H9 (cell line): Measurements from ENCODE around the gene PPP1R12A. TPM values are rescaled to one million over a fixed set of nuclear protein-coding genes. Genes with fewer than 3 reads are reported as not detected.

Experiments used
- DNase-seq: peaks from one replicate; pipeline ENCODE4 v3.0.0-alpha.2; 2017
- H2AFZ ChIP-seq: one replicate; pipeline ENCODE4 v1.6.1; 2013; ENCODE audit warnings: mild to moderate bottlenecking, low read length, control low read depth, moderate library complexity
- H2AK5ac ChIP-seq: 2 replicates; pipeline ENCODE4 v1.6.1; 2013; ENCODE audit warnings: low read length, control low read depth, mixed read lengths; ENCODE audit not compliant: insufficient read length
- H2BK120ac ChIP-seq: one replicate; pipeline ENCODE4 v1.6.1; 2013; ENCODE audit warnings: low read depth, mild to moderate bottlenecking, low read length, control low read depth, inconsistent platforms; ENCODE audit not compliant: poor library complexity, severe bottlenecking
- H2BK12ac ChIP-seq: 2 replicates; pipeline ENCODE4 v1.6.1; 2013; ENCODE audit warnings: low read length, control low read depth, mixed read lengths, low read depth; ENCODE audit not compliant: insufficient read length
- H2BK15ac ChIP-seq: 2 replicates; pipeline ENCODE4 v1.6.1; 2013; ENCODE audit warnings: low read depth, low read length, control low read depth
- H2BK20ac ChIP-seq: one replicate; pipeline ENCODE4 v1.6.1; 2013; ENCODE audit warnings: low read depth, mild to moderate bottlenecking, low read length, control low read depth, inconsistent platforms; ENCODE audit not compliant: poor library complexity, severe bottlenecking
- H2BK5ac ChIP-seq: 2 replicates; pipeline ENCODE4 v1.6.1; 2013; ENCODE audit warnings: low read length, control low read depth, mixed read lengths; ENCODE audit not compliant: insufficient read length
- H3K14ac ChIP-seq: 2 replicates; pipeline ENCODE4 v1.6.1; 2013; ENCODE audit warnings: low read length, control low read depth; ENCODE audit not compliant: insufficient read depth
- H3K18ac ChIP-seq: 2 replicates; pipeline ENCODE4 v1.6.1; 2013; ENCODE audit warnings: low read depth, mild to moderate bottlenecking, mixed read lengths, low read length, control low read depth; ENCODE audit not compliant: insufficient read length
- H3K23ac ChIP-seq: 2 replicates; pipeline ENCODE4 v1.6.1; 2013; ENCODE audit warnings: low read length, control low read depth, mixed read lengths, low read depth; ENCODE audit not compliant: insufficient read length
- H3K23me2 ChIP-seq: 2 replicates; pipeline ENCODE4 v1.6.1; 2013; ENCODE audit warnings: low read depth, mild to moderate bottlenecking, mixed read lengths, low read length, control low read depth; ENCODE audit not compliant: insufficient read length, poor library complexity, severe bottlenecking
- H3K27ac ChIP-seq: 2 replicates; pipeline ENCODE4 v1.5.1; 2013; ENCODE audit warnings: low read length, control low read depth, mixed read lengths, low read depth; ENCODE audit not compliant: insufficient read length
- H3K27me3 ChIP-seq: 2 replicates; pipeline ENCODE4 v1.6.1; 2013; ENCODE audit warnings: low read length, control low read depth, inconsistent platforms; ENCODE audit not compliant: insufficient read depth
- H3K4ac ChIP-seq: 2 replicates; pipeline ENCODE4 v1.6.1; 2013; ENCODE audit warnings: low read depth, mild to moderate bottlenecking, control low read depth, inconsistent platforms, low read length, moderate library complexity
- H3K4me1 ChIP-seq: 2 replicates; pipeline ENCODE4 v1.6.1; 2013; ENCODE audit warnings: low read length, control low read depth, inconsistent platforms; ENCODE audit not compliant: insufficient read depth
- H3K4me2 ChIP-seq: 2 replicates; pipeline ENCODE4 v1.6.1; 2013; ENCODE audit warnings: low read length, control low read depth, mixed read lengths; ENCODE audit not compliant: insufficient read length, insufficient read depth
- H3K56ac ChIP-seq: 2 replicates; pipeline ENCODE4 v1.6.1; 2013; ENCODE audit warnings: low read depth, mild to moderate bottlenecking, mixed read lengths, low read length, control low read depth; ENCODE audit not compliant: insufficient read length
- H3K79me1 ChIP-seq: 2 replicates; pipeline ENCODE4 v1.6.1; 2013; ENCODE audit warnings: low read depth, mild to moderate bottlenecking, moderate library complexity, low read length, control low read depth, inconsistent platforms; ENCODE audit not compliant: insufficient read depth, poor library complexity, severe bottlenecking
- H3K79me2 ChIP-seq: 2 replicates; pipeline ENCODE4 v1.6.1; 2013; ENCODE audit warnings: low read length, control low read depth, inconsistent platforms; ENCODE audit not compliant: insufficient read depth
- H3K9ac ChIP-seq: 2 replicates; pipeline ENCODE4 v1.6.1; 2013; ENCODE audit warnings: low read length, control low read depth, mixed read lengths; ENCODE audit not compliant: insufficient read length; ENCODE audit errors: extremely low read depth
- H3K9me3 ChIP-seq: one replicate; pipeline ENCODE4 v1.6.1; 2013; ENCODE audit warnings: low read depth, low read length, inconsistent platforms; ENCODE audit not compliant: control insufficient read depth
- H3T11ph ChIP-seq: one replicate; pipeline ENCODE4 v1.6.1; 2013; ENCODE audit warnings: mild to moderate bottlenecking, low read length, control low read depth, inconsistent platforms
- H4K20me1 ChIP-seq: one replicate; pipeline ENCODE4 v1.6.1; 2013; ENCODE audit not compliant: control insufficient read depth, insufficient read length, insufficient read depth
- H4K5ac ChIP-seq: 2 replicates; pipeline ENCODE4 v1.6.1; 2013; ENCODE audit warnings: low read depth, mild to moderate bottlenecking, mixed read lengths, low read length, control low read depth; ENCODE audit not compliant: insufficient read length
- H4K8ac ChIP-seq: replicated peaks from 2 replicates; pipeline ENCODE4 v1.6.1; 2013; ENCODE audit warnings: low read length, control low read depth, mixed read lengths, low read depth; ENCODE audit not compliant: insufficient read length
- H4K91ac ChIP-seq: 2 replicates; pipeline ENCODE4 v1.6.1; 2013; ENCODE audit warnings: low read depth, mild to moderate bottlenecking, moderate library complexity, mixed read lengths, low read length, control low read depth; ENCODE audit not compliant: insufficient read length
- H3K27ac Mint-ChIP-seq, 3 experiments: 2 replicates in 2 of 3; 3 replicates in 1 of 3; pipeline ENCODE4 v1.8.0; 2020 to 2021; ENCODE audit warnings: mixed read lengths in 3 of 3, mild to moderate bottlenecking in 1 of 3, moderate library complexity in 1 of 3
- H3K27me3 Mint-ChIP-seq: 2 replicates; pipeline ENCODE4 v1.8.0; 2021; ENCODE audit warnings: low read depth, mild to moderate bottlenecking, moderate library complexity, mixed read lengths
- H3K36me3 Mint-ChIP-seq, 3 experiments: 2 replicates in 2 of 3; 3 replicates in 1 of 3; pipeline ENCODE4 v1.8.0; 2020 to 2021; ENCODE audit warnings: low read depth in 3 of 3, mixed read lengths in 3 of 3; ENCODE audit not compliant: insufficient read depth in 1 of 3
- H3K4me1 Mint-ChIP-seq, 2 experiments: 2 replicates each; pipeline ENCODE4 v1.8.0; 2020; ENCODE audit warnings: mixed read lengths in 2 of 2
- H3K4me3 Mint-ChIP-seq, 2 experiments: 2 replicates in 1 of 2; 3 replicates in 1 of 2; pipeline ENCODE4 v1.8.0; 2020 to 2021; ENCODE audit warnings: mild to moderate bottlenecking in 2 of 2, mixed read lengths in 2 of 2, moderate library complexity in 1 of 2
- H3K9me3 Mint-ChIP-seq, 2 experiments: 2 replicates in 1 of 2; 3 replicates in 1 of 2; pipeline ENCODE4 v1.8.0; 2020; ENCODE audit warnings: mild to moderate bottlenecking in 2 of 2, mixed read lengths in 2 of 2, moderate library complexity in 1 of 2
- total RNA-seq: library from RNA; stranded (reverse); gene quantifications from 2 replicates; pipeline ENCODE4 v1.2.1, GENCODE V29; 2021
- TF ChIP-seq, protein P1 (sequence below): fragments of 200-600 bp; sonication (generic); conservative IDR thresholded peaks from 3 replicates; pipeline ENCODE4 v1.8.0; 2021; ENCODE audit warnings: antibody characterized with exemption, mild to moderate bottlenecking

The PPP1R12A gene
- total RNA-seq, 1 experiment from 2014 or later = 93.5 TPM

DNA sequence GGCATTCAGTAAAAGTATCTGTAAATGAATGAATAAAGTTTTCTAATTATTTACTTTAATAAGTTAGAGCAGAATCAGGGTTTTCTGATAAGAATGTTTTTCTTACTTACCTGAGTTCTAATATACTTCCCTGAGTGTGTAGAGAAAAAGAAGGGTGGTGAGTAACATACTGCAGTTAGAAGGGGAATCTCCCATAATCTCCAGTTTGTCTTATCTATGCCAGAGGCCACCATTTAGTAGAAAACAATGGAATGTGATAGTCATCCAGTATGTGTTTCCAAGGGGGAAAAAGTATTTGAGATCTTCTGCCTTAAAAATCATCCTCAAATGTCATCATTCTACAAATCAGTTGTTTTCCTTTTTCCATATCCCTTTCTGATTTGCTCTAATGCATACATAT is 187.6 kb downstream of the PPP1R12A start:
- Histone ChIP-seq H3K79me1 (no peaks in the 10 kb centered on the region), H3K27ac (no peak overlapping the region), H4K8ac (no peak overlapping the region), H2BK20ac (no peak overlapping the region), H3K79me2 (no peaks in the 10 kb centered on the region), H2AK5ac (no peak overlapping the region), H3K14ac (no peak overlapping the region), H4K20me1 (no peaks in the 10 kb centered on the region), H2BK15ac (no peak overlapping the region), H3K23me2 (no peaks in the 10 kb centered on the region), H3K27me3 (no peaks in the 10 kb centered on the region), H3K56ac (no peak overlapping the region), H2BK120ac (no peak overlapping the region), H4K5ac (no peak overlapping the region), H3K9ac (no peak overlapping the region), H3T11ph (no peak overlapping the region), H2AFZ (no peak overlapping the region), H4K91ac (no peak overlapping the region), H3K23ac (no peak overlapping the region), H3K18ac (no peak overlapping the region), H2BK12ac (no peak overlapping the region), H3K4me2 (no peak overlapping the region), H2BK5ac (no peak overlapping the region), H3K4ac (no peak overlapping the region), H3K4me1 (no peaks in the 10 kb centered on the region), H3K9me3 (no peaks in the 10 kb centered on the region)
- no peaks in the 10 kb centered on the region for H3K27me3 Mint-ChIP-seq
- no peak for DNase-seq
- H3K4me3 Mint-ChIP-seq = no peak overlapping the region
- H3K9me3 Mint-ChIP-seq = peaks cover 7 to 8% of the 10 kb centered on the region in 2 experiments; a peak in 4 of 5 replicates
- H3K4me1 Mint-ChIP-seq = no peaks in the 10 kb centered on the region
- no peak overlapping the region for H3K27ac Mint-ChIP-seq
- TF ChIP-seq, protein P1, sequence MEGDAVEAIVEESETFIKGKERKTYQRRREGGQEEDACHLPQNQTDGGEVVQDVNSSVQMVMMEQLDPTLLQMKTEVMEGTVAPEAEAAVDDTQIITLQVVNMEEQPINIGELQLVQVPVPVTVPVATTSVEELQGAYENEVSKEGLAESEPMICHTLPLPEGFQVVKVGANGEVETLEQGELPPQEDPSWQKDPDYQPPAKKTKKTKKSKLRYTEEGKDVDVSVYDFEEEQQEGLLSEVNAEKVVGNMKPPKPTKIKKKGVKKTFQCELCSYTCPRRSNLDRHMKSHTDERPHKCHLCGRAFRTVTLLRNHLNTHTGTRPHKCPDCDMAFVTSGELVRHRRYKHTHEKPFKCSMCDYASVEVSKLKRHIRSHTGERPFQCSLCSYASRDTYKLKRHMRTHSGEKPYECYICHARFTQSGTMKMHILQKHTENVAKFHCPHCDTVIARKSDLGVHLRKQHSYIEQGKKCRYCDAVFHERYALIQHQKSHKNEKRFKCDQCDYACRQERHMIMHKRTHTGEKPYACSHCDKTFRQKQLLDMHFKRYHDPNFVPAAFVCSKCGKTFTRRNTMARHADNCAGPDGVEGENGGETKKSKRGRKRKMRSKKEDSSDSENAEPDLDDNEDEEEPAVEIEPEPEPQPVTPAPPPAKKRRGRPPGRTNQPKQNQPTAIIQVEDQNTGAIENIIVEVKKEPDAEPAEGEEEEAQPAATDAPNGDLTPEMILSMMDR = no peak
- peaks cover 0 to 7% (median 0%) of the 10 kb centered on the region in 3 experiments; a peak in 1 of 7 replicates for H3K36me3 Mint-ChIP-seq
